Tongue (tissue), 2 donors: Measurements from ENCODE around the gene CAGE1. TPM values are rescaled to one million over a fixed set of nuclear protein-coding genes. Genes with fewer than 3 reads are reported as not detected.

Experiments used
- DNase-seq: peaks from one replicate; pipeline ENCODE4 v3.0.0-alpha.2; 2015
- total RNA-seq: library from RNA; depleted of rRNA; stranded (reverse); fragments of >200 nt; gene quantifications from one replicate; pipeline ENCODE4 v1.2.3, GENCODE V29; 2014

CAGE1 gene
- total RNA-seq, 1 donor from 2014 or later: 0.21 TPM

GRCh38 chr6:7307533-7307932 lies 82.0 kb downstream of the CAGE1 start:
- DNase-seq: no peak

DNA sequence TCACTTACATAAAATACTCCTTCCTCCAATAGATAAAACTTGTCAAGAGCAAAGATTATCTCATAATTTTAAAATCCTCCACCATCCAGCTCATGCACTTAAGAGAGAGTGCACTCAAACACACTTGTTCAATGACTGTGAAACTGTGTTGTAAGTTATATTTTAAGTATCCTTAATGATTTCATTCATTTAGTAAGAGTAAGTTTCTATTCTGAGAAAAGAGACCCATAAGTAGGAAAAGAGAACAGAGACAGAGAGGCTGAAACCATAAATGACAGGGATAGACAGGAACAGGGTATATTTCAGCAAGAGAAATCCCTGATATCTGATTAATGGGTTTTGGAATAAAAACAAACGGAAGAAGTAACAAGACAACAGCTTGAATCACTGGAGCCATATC lies 84.7 kb downstream of the CAGE1 start:
- no peak for DNase-seq

DNA sequence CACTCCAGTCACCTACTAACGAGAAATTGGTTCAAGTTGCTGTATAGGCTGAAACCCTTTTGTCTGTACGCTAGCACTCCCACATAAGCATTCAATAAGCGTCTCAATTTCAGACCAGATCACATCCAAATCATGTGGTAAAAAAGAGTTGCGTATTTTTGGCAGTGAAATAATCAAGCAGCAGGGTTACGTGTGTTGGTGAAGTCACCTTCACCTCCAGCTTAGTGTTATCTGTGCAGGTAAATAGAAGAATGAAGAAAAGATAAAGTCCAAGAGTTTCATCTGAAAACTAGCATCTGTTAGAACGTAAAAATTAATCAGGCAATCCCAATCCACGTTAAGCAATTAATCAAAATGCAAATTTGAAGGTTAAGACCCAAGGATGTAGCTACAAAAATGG lies 87.8 kb downstream of the CAGE1 start:
- DNase-seq: no peak

DNA sequence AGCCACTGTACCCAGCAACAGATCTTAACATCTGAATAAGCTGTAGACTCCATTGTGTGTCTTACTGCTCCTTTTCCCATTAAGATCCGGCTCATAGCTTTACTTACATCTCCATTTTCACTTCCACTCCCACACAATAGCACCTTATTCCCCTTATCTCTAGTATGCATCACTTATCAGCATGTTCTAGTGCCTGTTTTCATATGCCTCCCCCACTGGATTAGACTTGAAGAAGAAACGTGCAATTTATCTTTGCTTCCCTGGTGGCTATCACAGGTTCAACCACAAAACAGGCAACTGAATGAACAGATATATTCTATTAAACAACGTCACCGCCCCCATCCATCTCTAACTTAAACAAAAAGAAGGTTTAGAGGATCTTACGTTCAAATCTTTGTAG lies 88.6 kb downstream of the CAGE1 start:
- DNase-seq: no peak

DNA sequence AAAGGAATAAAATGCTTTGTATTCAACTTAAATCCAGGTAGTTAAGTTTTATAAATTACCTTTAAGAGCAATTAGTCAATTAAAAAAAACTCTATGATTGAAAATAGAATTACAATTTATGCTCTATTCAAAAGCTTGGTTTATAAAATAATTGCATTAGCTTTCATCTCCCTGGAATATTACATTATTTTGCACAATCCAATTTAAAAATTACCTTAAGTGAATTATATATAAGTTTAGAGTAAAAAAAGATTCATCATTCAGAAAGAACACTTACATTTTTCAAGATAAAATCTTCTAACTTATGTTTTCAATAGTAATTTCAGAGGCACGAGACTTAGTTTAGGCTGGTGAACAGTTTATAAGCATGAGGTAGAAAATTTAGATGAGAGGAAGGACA lies 91.4 kb downstream of the CAGE1 start:
- no peak for DNase-seq

- DNase-seq: no peak
Measured at GRCh38 chr6:7296602-7297001, 92.9 kb downstream of the CAGE1 start.

DNA sequence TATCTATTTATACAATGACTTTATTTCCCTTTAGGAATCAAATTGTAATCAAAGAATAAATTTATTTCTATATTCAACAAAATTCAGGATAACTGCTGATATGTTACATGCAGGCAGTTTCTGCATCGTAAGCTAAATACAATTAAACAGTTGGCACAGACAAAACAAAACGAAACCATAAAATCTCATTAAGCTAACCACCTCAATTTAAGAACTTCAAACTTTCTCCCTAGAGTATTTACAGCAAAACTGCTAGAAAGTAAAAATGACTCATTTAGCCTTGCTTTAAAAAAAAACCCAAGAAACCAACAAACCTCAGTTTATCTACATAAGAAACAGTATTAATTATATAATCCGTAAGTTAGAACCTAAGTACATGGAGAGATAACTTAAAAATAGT lies 93.6 kb downstream of the CAGE1 start:
- no peak for DNase-seq

- no peak for DNase-seq
Measured at GRCh38 chr6:7292596-7293255, 96.8 kb downstream of the CAGE1 start.

DNA sequence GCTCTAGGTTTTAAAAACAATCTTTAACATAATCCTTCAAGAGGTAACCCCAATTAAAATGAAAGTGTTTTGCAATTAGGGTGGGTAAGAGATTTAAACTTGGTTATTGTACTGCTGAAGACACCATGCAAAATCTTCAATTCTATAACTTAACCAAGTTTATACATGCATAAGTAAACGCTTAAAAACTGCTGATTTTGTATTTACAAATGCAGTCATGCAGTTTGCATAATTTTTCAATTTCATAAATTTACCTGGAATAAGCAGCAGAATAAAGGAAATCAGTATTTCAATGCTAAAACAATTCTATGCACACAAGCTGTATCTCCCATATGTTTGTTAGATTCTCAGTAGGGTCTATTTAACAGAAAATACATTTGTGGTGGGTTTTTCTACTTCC lies 99.5 kb downstream of the CAGE1 start:
- no peak for DNase-seq

- no peak for DNase-seq
Measured at GRCh38 chr6:7285416-7285815, 104.1 kb downstream of the CAGE1 start.

DNA sequence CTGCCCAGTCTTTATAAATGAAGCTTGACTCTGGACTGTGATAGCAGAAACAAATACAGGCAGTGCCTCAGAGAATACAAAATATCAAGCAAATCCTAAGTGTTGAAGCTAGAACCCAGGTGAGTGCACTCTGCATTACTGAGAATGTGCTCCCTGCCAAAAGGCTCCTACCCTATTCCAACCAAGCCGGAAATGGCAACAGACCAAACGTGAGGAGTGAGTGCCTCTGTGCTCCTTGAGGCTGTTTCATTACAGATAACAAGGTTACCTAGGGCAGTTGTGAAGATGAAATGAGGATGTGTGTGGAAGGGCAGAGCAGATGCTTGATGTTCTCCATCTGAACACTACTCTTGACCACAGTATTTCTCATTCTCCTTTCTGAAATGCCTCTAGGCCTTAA lies 105.9 kb downstream of the CAGE1 start:
- no peak for DNase-seq

GRCh38 chr6:7282097-7282906 lies 107.2 kb downstream of the CAGE1 start:
- no peak for DNase-seq

Other genes starting within 250 kb of the CAGE1 start
- 60.5 TPM for gene SSR1, start 76.5 kb downstream of the CAGE1 start, total RNA-seq
- gene RIOK1, start 66 bp upstream of the CAGE1 start, total RNA-seq: 36.4 TPM
- gene DSP, start 151.9 kb upstream of the CAGE1 start, total RNA-seq: 167 TPM
- gene SNRNP48, start 200.5 kb upstream of the CAGE1 start, total RNA-seq: 26.4 TPM